Measurements from ENCODE around the gene ALDH8A1.
"Not testable (repeated sequence)": the region's sequence is repeated elsewhere in the genome, so short reads cannot be mapped to it uniquely, and the experiment has no call there.

ALDH8A1 gene

GRCh38 chr6:134928151-134928900 lies 21.6 kb downstream of the ALDH8A1 start:
- Histone ChIP-seq H3K27me3 (ENCODE audit: control insufficient read depth, insufficient read depth, low read length) (no peaks in the 10 kb centered on the region), H3K9me3 (ENCODE audit: control insufficient read depth, insufficient read depth, low read length) (no peaks in the 10 kb centered on the region), H3K4me3 (ENCODE audit: low read depth, low read length) (no peak overlapping the region), H3K4me1 (ENCODE audit: control insufficient read depth, insufficient read depth, low read length) (no peaks in the 10 kb centered on the region), H3K36me3 (ENCODE audit: control insufficient read depth, insufficient read depth, low read length) (no peaks in the 10 kb centered on the region), H3K9ac (ENCODE audit: low read depth, low read length) (no peak overlapping the region)

- H3K36me3 ChIP-seq (ENCODE audit: control insufficient read depth, insufficient read depth, low read length) = no peaks in the 10 kb centered on the region
- no peak overlapping the region for H3K9ac ChIP-seq (ENCODE audit: low read depth, low read length)
- H3K4me1 ChIP-seq (ENCODE audit: control insufficient read depth, insufficient read depth, low read length) = peaks cover 2% of the 10 kb centered on the region
- no peak overlapping the region for H3K4me3 ChIP-seq (ENCODE audit: low read depth, low read length)
- H3K27me3 ChIP-seq (ENCODE audit: control insufficient read depth, insufficient read depth, low read length) = no peaks in the 10 kb centered on the region
- H3K9me3 ChIP-seq (ENCODE audit: control insufficient read depth, insufficient read depth, low read length) = no peaks in the 10 kb centered on the region
Measured at GRCh38 chr6:134925800-134926199, 24.1 kb downstream of the ALDH8A1 start.

- Histone ChIP-seq H3K9me3 (ENCODE audit: control insufficient read depth, insufficient read depth, low read length) (no peaks in the 10 kb centered on the region), H3K4me1 (ENCODE audit: control insufficient read depth, insufficient read depth, low read length) (peaks cover 2% of the 10 kb centered on the region), H3K4me3 (ENCODE audit: low read depth, low read length) (no peak overlapping the region), H3K36me3 (ENCODE audit: control insufficient read depth, insufficient read depth, low read length) (peaks cover 2% of the 10 kb centered on the region), H3K27me3 (ENCODE audit: control insufficient read depth, insufficient read depth, low read length) (no peaks in the 10 kb centered on the region), H3K9ac (ENCODE audit: low read depth, low read length) (no peak overlapping the region)
Measured at GRCh38 chr6:134921721-134922261, 28.1 kb downstream of the ALDH8A1 start.

- H3K9me3 ChIP-seq (ENCODE audit: control insufficient read depth, insufficient read depth, low read length) = no peaks in the 10 kb centered on the region
- H3K4me3 ChIP-seq (ENCODE audit: low read depth, low read length) = no peak overlapping the region
- no peaks in the 10 kb centered on the region for H3K27me3 ChIP-seq (ENCODE audit: control insufficient read depth, insufficient read depth, low read length)
- H3K36me3 ChIP-seq (ENCODE audit: control insufficient read depth, insufficient read depth, low read length) = peaks cover 2% of the 10 kb centered on the region
- peaks cover 2% of the 10 kb centered on the region for H3K4me1 ChIP-seq (ENCODE audit: control insufficient read depth, insufficient read depth, low read length)
- H3K9ac ChIP-seq (ENCODE audit: low read depth, low read length) = no peak overlapping the region
Measured at GRCh38 chr6:134921276-134921675, 28.6 kb downstream of the ALDH8A1 start.

- Histone ChIP-seq H3K4me1 (ENCODE audit: control insufficient read depth, insufficient read depth, low read length) (peaks cover 2% of the 10 kb centered on the region), H3K9me3 (ENCODE audit: control insufficient read depth, insufficient read depth, low read length) (no peaks in the 10 kb centered on the region), H3K27me3 (ENCODE audit: control insufficient read depth, insufficient read depth, low read length) (no peaks in the 10 kb centered on the region), H3K9ac (ENCODE audit: low read depth, low read length) (no peak overlapping the region), H3K4me3 (ENCODE audit: low read depth, low read length) (no peak overlapping the region), H3K36me3 (ENCODE audit: control insufficient read depth, insufficient read depth, low read length) (peaks cover 2% of the 10 kb centered on the region)
Measured at GRCh38 chr6:134920422-134920821, 29.5 kb downstream of the ALDH8A1 start.

- Histone ChIP-seq H3K9me3 (ENCODE audit: control insufficient read depth, insufficient read depth, low read length) (no peaks in the 10 kb centered on the region), H3K4me3 (ENCODE audit: low read depth, low read length) (no peak overlapping the region), H3K4me1 (ENCODE audit: control insufficient read depth, insufficient read depth, low read length) (peaks cover 2% of the 10 kb centered on the region), H3K9ac (ENCODE audit: low read depth, low read length) (no peak overlapping the region), H3K36me3 (ENCODE audit: control insufficient read depth, insufficient read depth, low read length) (peaks cover 2% of the 10 kb centered on the region), H3K27me3 (ENCODE audit: control insufficient read depth, insufficient read depth, low read length) (no peaks in the 10 kb centered on the region)
Measured at GRCh38 chr6:134918418-134918961, 31.4 kb downstream of the ALDH8A1 start.

GRCh38 chr6:134911547-134911946 lies 38.4 kb downstream of the ALDH8A1 start:
- Histone ChIP-seq H3K27me3 (ENCODE audit: control insufficient read depth, insufficient read depth, low read length) (no peaks in the 10 kb centered on the region), H3K9ac (ENCODE audit: low read depth, low read length) (no peak overlapping the region), H3K4me1 (ENCODE audit: control insufficient read depth, insufficient read depth, low read length) (no peaks in the 10 kb centered on the region), H3K9me3 (ENCODE audit: control insufficient read depth, insufficient read depth, low read length) (no peaks in the 10 kb centered on the region), H3K4me3 (ENCODE audit: low read depth, low read length) (no peak overlapping the region), H3K36me3 (ENCODE audit: control insufficient read depth, insufficient read depth, low read length) (no peaks in the 10 kb centered on the region)

- Histone ChIP-seq H3K27me3 (ENCODE audit: control insufficient read depth, insufficient read depth, low read length) (no peaks in the 10 kb centered on the region), H3K4me1 (ENCODE audit: control insufficient read depth, insufficient read depth, low read length) (no peaks in the 10 kb centered on the region), H3K9ac (ENCODE audit: low read depth, low read length) (no peak overlapping the region), H3K36me3 (ENCODE audit: control insufficient read depth, insufficient read depth, low read length) (no peaks in the 10 kb centered on the region), H3K4me3 (ENCODE audit: low read depth, low read length) (no peak overlapping the region), H3K9me3 (ENCODE audit: control insufficient read depth, insufficient read depth, low read length) (no peaks in the 10 kb centered on the region)
Measured at GRCh38 chr6:134910593-134910935, 39.3 kb downstream of the ALDH8A1 start.

- Histone ChIP-seq H3K36me3 (ENCODE audit: control insufficient read depth, insufficient read depth, low read length) (no peaks in the 10 kb centered on the region), H3K9me3 (ENCODE audit: control insufficient read depth, insufficient read depth, low read length) (no peaks in the 10 kb centered on the region), H3K9ac (ENCODE audit: low read depth, low read length) (no peak overlapping the region), H3K4me3 (ENCODE audit: low read depth, low read length) (no peak overlapping the region), H3K27me3 (ENCODE audit: control insufficient read depth, insufficient read depth, low read length) (no peaks in the 10 kb centered on the region), H3K4me1 (ENCODE audit: control insufficient read depth, insufficient read depth, low read length) (no peaks in the 10 kb centered on the region)
Measured at GRCh38 chr6:134909701-134910592, 40.0 kb downstream of the ALDH8A1 start.

- Histone ChIP-seq H3K36me3 (ENCODE audit: control insufficient read depth, insufficient read depth, low read length) (no peaks in the 10 kb centered on the region), H3K9me3 (ENCODE audit: control insufficient read depth, insufficient read depth, low read length) (no peaks in the 10 kb centered on the region), H3K27me3 (ENCODE audit: control insufficient read depth, insufficient read depth, low read length) (no peaks in the 10 kb centered on the region), H3K4me3 (ENCODE audit: low read depth, low read length) (no peak overlapping the region), H3K9ac (ENCODE audit: low read depth, low read length) (no peak overlapping the region), H3K4me1 (ENCODE audit: control insufficient read depth, insufficient read depth, low read length) (no peaks in the 10 kb centered on the region)
Measured at GRCh38 chr6:134908906-134909516, 40.9 kb downstream of the ALDH8A1 start.

GRCh38 chr6:134904731-134905130 lies 45.2 kb downstream of the ALDH8A1 start:
- H3K36me3 ChIP-seq (ENCODE audit: control insufficient read depth, insufficient read depth, low read length); H3K9me3 ChIP-seq (ENCODE audit: control insufficient read depth, insufficient read depth, low read length); H3K9ac ChIP-seq (ENCODE audit: low read depth, low read length); H3K4me3 ChIP-seq (ENCODE audit: low read depth, low read length); H3K4me1 ChIP-seq (ENCODE audit: control insufficient read depth, insufficient read depth, low read length); H3K27me3 ChIP-seq (ENCODE audit: control insufficient read depth, insufficient read depth, low read length): not testable (repeated sequence)

Measured in iPS-15b (cell line).